Body of pancreas (tissue), 4 donors: Measurements from ENCODE around the gene MYOG.

Experiments used
- CTCF ChIP-seq, 7 experiments: fragments of 450-650 bp in 4 of 7; fragments of 200-600 bp in 3 of 7; sonication (generic) in 3 of 7; IDR thresholded peaks; one replicate each; pipeline ENCODE4 v1.5.1; 2016 to 2019; ENCODE audit warnings: antibody characterized with exemption in 7 of 7
- POLR2A ChIP-seq, 3 donors: fragments of 450-650 bp; IDR thresholded peaks; one replicate each; pipeline ENCODE4 v1.6.1; 2016; ENCODE audit warnings: antibody characterized with exemption in 3 of 3, mild to moderate bottlenecking in 2 of 3

GRCh38 chr1:203093754-203094410 lies 8.1 kb upstream of the MYOG start:
- TF ChIP-seq CTCF (IDR thresholded peaks at IDR 0.05) = no peak
- no peak for TF ChIP-seq POLR2A (IDR thresholded peaks at IDR 0.05)
